Endothelial cell of umbilical vein (primary cell): Measurements from ENCODE around the gene LHPP. TPM values are rescaled to one million over a fixed set of nuclear protein-coding genes. Genes with fewer than 3 reads are reported as not detected.

Experiments
- BruUV-seq: library from RNA; stranded (reverse); fragments of 400-500 nt; replicated peaks from 2 replicates; lab custom pipeline; 2021; lab: Mats Ljungman, UMichigan
- CTCF ChIA-PET: fragments of 300-600, 350-600 bp; sonication (Branson Sonifier 250); formaldehyde crosslinking; loops from one replicate; lab custom pipeline; 2021; ENCODE audit warnings: antibody characterized with exemption, inconsistent platforms; lab: Charles Lee
- POLR2A ChIA-PET: fragments of 300-600, 350-600 bp; sonication (Branson Sonifier 250); formaldehyde crosslinking; loops from one replicate; lab custom pipeline; 2021; ENCODE audit warnings: antibody characterized with exemption, inconsistent platforms; lab: Charles Lee
- DNase-seq: peaks from one replicate; pipeline ENCODE4 v3.0.0-alpha.2; 2011; ENCODE audit warnings: low read depth, low spot score
- FAIRE-seq: peaks from 2 replicates; lab custom pipeline; 2011; peaks lifted over from hg19 to GRCh38; lab: Jason Lieb, UNC
- H2AFZ ChIP-seq: 2 replicates; pipeline ENCODE4 v1.6.0; 2012; ENCODE audit warnings: low read depth, low read length, control low read depth, inconsistent platforms
- H3K27ac ChIP-seq: 2 replicates; pipeline ENCODE4 v1.5.1; 2011; ENCODE audit warnings: low read depth, mild to moderate bottlenecking, control low read depth, low read length, moderate library complexity; ENCODE audit not compliant: insufficient read depth
- H3K27me3 ChIP-seq, 2 experiments: 2 replicates each; pipeline versions ENCODE4 v1.6.0 to v1.6.1; 2011; ENCODE audit warnings: low read length in 2 of 2, mixed read lengths in 1 of 2; ENCODE audit not compliant: control insufficient read depth in 2 of 2, insufficient read depth in 2 of 2
- H3K36me3 ChIP-seq, 2 experiments: 2 replicates in 1 of 2; 3 replicates in 1 of 2; pipeline ENCODE4 v1.5.1; 2011; ENCODE audit warnings: low read length in 2 of 2, mild to moderate bottlenecking in 1 of 2, moderate library complexity in 1 of 2; ENCODE audit not compliant: control insufficient read depth in 2 of 2, insufficient read depth in 2 of 2; ENCODE audit errors: extremely low read depth in 1 of 2
- H3K4me1 ChIP-seq: 3 replicates; pipeline ENCODE4 v1.5.1; 2011; ENCODE audit warnings: mild to moderate bottlenecking, low read length; ENCODE audit not compliant: control insufficient read depth, insufficient read depth; ENCODE audit errors: extremely low read depth
- H3K4me2 ChIP-seq: 2 replicates; pipeline ENCODE4 v1.6.1; 2011; ENCODE audit warnings: low read length, control low read depth, mixed read lengths; ENCODE audit not compliant: insufficient read depth
- H3K4me3 ChIP-seq, 3 experiments: fragments of 200-600 bp in 1 of 3; sonication (generic), shearing (Covaris generic) in 1 of 3; replicated peaks in 1 of 3; 2 replicates each; pipeline ENCODE4 v1.5.1; 2011 to 2016; ENCODE audit warnings: control low read depth in 3 of 3, low read length in 3 of 3, mild to moderate bottlenecking in 2 of 3, inconsistent platforms in 1 of 3, low read depth in 1 of 3, moderate library complexity in 1 of 3; ENCODE audit not compliant: insufficient read depth in 1 of 3
- H3K79me2 ChIP-seq: 2 replicates; pipeline ENCODE4 v1.6.0; 2012; ENCODE audit warnings: low read length, inconsistent platforms; ENCODE audit not compliant: control insufficient read depth, insufficient read depth
- H3K9ac ChIP-seq: replicated peaks from 2 replicates; pipeline ENCODE3; 2011; ENCODE audit warnings: low read length, control low read depth; ENCODE audit not compliant: insufficient read depth; ENCODE audit errors: extremely low read depth
- H3K9me1 ChIP-seq: replicated peaks from 3 replicates; pipeline ENCODE4 v1.6.0; 2011; ENCODE audit warnings: mild to moderate bottlenecking, low read length; ENCODE audit not compliant: control insufficient read depth, insufficient read depth; ENCODE audit errors: extremely low read depth
- H3K9me3 ChIP-seq: replicated peaks from 2 replicates; pipeline ENCODE4 v1.5.1; 2012; ENCODE audit warnings: low read length, inconsistent platforms; ENCODE audit not compliant: control insufficient read depth, insufficient read depth
- H4K20me1 ChIP-seq: replicated peaks from 2 replicates; pipeline ENCODE3; 2011; ENCODE audit warnings: mild to moderate bottlenecking, low read length; ENCODE audit not compliant: control insufficient read depth, insufficient read depth; ENCODE audit errors: extremely low read depth
- EZH2 ChIP-seq: IDR thresholded peaks from 2 replicates; pipeline ENCODE4 v1.6.1; 2012; ENCODE audit warnings: borderline replicate concordance, low read depth, mild to moderate bottlenecking, moderate library complexity, low read length, inconsistent platforms; ENCODE audit not compliant: severe bottlenecking
- FOS ChIP-seq: IDR thresholded peaks from 2 replicates; pipeline ENCODE4 v1.6.1; 2011; ENCODE audit warnings: mild to moderate bottlenecking, low read length, moderate library complexity, borderline replicate concordance; ENCODE audit not compliant: insufficient read depth
- GATA2 ChIP-seq: IDR thresholded peaks from 2 replicates; pipeline ENCODE4 v1.7.0; 2011; ENCODE audit warnings: low read depth, mild to moderate bottlenecking, moderate library complexity, mixed read lengths, low read length; ENCODE audit not compliant: insufficient read length, insufficient read depth
- JUN ChIP-seq: IDR thresholded peaks from 2 replicates; pipeline ENCODE4 v1.6.1; 2011; ENCODE audit warnings: borderline replicate concordance, low read depth; ENCODE audit not compliant: insufficient read length, insufficient read depth
- MYC ChIP-seq: IDR thresholded peaks from one replicate; pipeline ENCODE4 v1.6.1; 2011; ENCODE audit warnings: mild to moderate bottlenecking, low read depth, low read length
- POLR2A ChIP-seq: IDR thresholded peaks from 2 replicates; pipeline ENCODE4 v1.6.1; 2012; ENCODE audit warnings: low read depth, mild to moderate bottlenecking, control low read depth, low read length
- POLR2AphosphoS5 ChIP-seq: IDR thresholded peaks from 2 replicates; pipeline ENCODE4 v1.6.1; 2012; ENCODE audit warnings: low read depth, mild to moderate bottlenecking, control low read depth, low read length, moderate library complexity; ENCODE audit not compliant: insufficient read depth
- dilution Hi-C: fragments of 300-500 bp; cut with MboI; formaldehyde crosslinking; loops from one replicate; pipeline ENCODE4 v1.15.0; 2019; ENCODE audit warnings: low sequenced_read_pairs; ENCODE audit not compliant: extremely low pct_ligation_motif_present
- intact Hi-C: fragments of 100-400 bp; cut with micrococcal nuclease; formaldehyde crosslinking; loops from one replicate; pipeline ENCODE4 v1.10.0; 2022
- polyA plus RNA-seq, 4 experiments: library from polyadenylated mRNA; depleted of rRNA in 3 of 4; stranded (reverse) in 3 of 4; unstranded in 1 of 4; fragments of >200 nt; gene quantifications; 2 replicates each; pipeline versions ENCODE4 v1.2.1 to v1.2.3, GENCODE V29; 2011 to 2012; ENCODE audit warnings: missing spikeins in 1 of 4
- total RNA-seq: library from RNA; stranded (reverse); gene quantifications from 2 replicates; pipeline ENCODE4 v1.2.3, GENCODE V29; 2021
- TF ChIP-seq, protein P1 (sequence below), 2 donors: IDR thresholded peaks; 1 replicate in 1 of 2; 2 replicates in 1 of 2; pipeline ENCODE4 v1.5.1; 2011; ENCODE audit warnings: low read length in 2 of 2, mild to moderate bottlenecking in 2 of 2, moderate library complexity in 2 of 2, control low read depth in 1 of 2, inconsistent platforms in 1 of 2, low read depth in 1 of 2; ENCODE audit not compliant: insufficient read depth in 1 of 2; ENCODE audit errors: extremely low read depth in 1 of 2
- TF ChIP-seq, protein P2 (sequence below): IDR thresholded peaks from 2 replicates; pipeline ENCODE4 v1.6.1; 2011; ENCODE audit not compliant: insufficient read depth, insufficient read length

LHPP gene
- total and polyA plus RNA-seq, 2 donors (not counting 3 experiments of a cell fraction or from before 2014, with no cell fraction given): 5.8 to 11.2 TPM

DNA sequence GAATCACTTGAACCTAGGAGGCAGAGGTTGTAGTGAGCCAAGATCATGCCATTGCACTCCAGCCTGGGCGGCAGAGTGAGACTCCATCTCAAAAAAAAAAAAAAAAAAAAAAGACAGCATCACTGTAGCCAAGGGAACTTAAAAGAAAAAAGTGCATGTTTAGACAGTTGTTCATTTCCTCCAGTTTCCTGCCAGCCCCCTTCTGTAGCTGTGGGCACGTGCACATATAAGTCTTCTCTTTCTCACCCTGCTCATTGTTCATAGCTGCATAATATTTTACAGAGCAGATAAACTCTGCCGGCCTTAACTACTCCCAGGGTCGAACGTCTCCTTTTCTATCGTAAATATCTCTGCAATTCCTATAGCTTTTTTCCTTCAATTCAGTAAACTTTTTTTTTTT lies 132.6 kb downstream of the LHPP start:
- ChIA-PET POLR2A (no interaction called here), CTCF (interaction anchor here (0.8 kb wide), 2 partner anchors 17 to 65 kb away, joined by 3 read pairs; no protein-coding TSS in a partner anchor)
- H3K36me3 ChIP-seq: no peaks in the 10 kb centered on the region
- H3K27ac ChIP-seq: no peak overlapping the region
- H3K4me2 ChIP-seq: no peak overlapping the region
- H4K20me1 ChIP-seq: no peaks in the 10 kb centered on the region
- H3K9me3 ChIP-seq: no peaks in the 10 kb centered on the region
- H3K9ac ChIP-seq: no peak overlapping the region
- H3K27me3 ChIP-seq: peaks cover 0 to 1% of the 10 kb centered on the region in 2 experiments
- H3K9me1 ChIP-seq: no peaks in the 10 kb centered on the region
- dilution Hi-C loops (no loop called here), intact Hi-C loops (no loop called here)
- no peak overlapping the region for H2AFZ ChIP-seq
- no TSS peak for BruUV-seq
- FAIRE-seq (no peak), DNase-seq (peak; percentile 21)
- no peak for TF ChIP-seq MYC
- no peak for TF ChIP-seq FOS
- no peak for TF ChIP-seq POLR2A
- no peaks in the 10 kb centered on the region for H3K79me2 ChIP-seq
- H3K4me3 ChIP-seq: no peak overlapping the region
- no peaks in the 10 kb centered on the region for H3K4me1 ChIP-seq

DNA sequence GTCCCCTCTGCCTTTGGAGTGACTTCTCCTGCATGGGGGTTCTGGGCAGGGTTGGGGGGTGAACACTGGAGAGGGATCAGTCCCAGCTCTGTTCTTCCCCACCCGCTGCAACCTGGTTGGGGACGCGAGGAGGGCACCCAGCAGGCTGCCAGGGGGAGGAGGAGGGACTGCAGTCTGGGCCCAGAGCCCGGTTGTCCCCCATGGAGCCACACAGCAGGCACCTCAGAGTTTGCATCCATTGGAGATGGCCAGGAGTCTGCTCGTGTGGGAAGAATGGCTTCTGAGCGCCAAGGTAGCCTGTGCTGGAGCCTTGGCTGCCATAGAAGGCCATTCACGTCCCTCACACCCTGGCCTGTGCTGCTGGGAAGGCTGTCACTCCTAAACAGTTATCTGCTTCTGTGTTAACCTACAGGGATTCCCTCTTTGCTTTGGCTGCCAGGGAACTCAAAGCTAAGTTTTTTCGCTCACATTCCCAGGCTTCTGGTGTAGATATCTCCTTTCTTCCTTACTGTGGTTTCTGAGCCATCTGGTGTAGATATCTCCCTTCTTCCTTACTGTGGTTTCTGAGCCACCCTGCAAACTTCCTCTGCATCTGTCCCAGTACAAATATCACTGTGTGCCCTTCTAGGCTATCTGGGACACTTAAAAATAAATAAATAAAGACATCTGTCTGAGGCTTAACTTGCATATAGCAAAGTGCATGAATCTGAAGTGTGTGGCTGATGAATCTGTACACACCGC lies 133.7 kb downstream of the LHPP start:
- Histone ChIP-seq H3K27ac (no peak overlapping the region), H3K4me1 (no peaks in the 10 kb centered on the region), H3K36me3 (no peaks in the 10 kb centered on the region), H3K9me3 (no peaks in the 10 kb centered on the region), H3K4me2 (no peak overlapping the region), H3K9ac (no peak overlapping the region), H4K20me1 (no peaks in the 10 kb centered on the region), H3K27me3 (peaks cover 0 to 1% of the 10 kb centered on the region in 2 experiments), H3K4me3 (no peak overlapping the region), H3K79me2 (no peaks in the 10 kb centered on the region), H2AFZ (no peak overlapping the region), H3K9me1 (no peaks in the 10 kb centered on the region)
- intact Hi-C loops: no loop called here
- ChIA-PET POLR2A (no interaction called here), CTCF (no interaction called here)
- FAIRE-seq (no peak), DNase-seq (no peak)
- TF ChIP-seq, protein P1, sequence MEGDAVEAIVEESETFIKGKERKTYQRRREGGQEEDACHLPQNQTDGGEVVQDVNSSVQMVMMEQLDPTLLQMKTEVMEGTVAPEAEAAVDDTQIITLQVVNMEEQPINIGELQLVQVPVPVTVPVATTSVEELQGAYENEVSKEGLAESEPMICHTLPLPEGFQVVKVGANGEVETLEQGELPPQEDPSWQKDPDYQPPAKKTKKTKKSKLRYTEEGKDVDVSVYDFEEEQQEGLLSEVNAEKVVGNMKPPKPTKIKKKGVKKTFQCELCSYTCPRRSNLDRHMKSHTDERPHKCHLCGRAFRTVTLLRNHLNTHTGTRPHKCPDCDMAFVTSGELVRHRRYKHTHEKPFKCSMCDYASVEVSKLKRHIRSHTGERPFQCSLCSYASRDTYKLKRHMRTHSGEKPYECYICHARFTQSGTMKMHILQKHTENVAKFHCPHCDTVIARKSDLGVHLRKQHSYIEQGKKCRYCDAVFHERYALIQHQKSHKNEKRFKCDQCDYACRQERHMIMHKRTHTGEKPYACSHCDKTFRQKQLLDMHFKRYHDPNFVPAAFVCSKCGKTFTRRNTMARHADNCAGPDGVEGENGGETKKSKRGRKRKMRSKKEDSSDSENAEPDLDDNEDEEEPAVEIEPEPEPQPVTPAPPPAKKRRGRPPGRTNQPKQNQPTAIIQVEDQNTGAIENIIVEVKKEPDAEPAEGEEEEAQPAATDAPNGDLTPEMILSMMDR (IDR thresholded peaks at IDR 0.05; ENCODE audit: extremely low read depth in 1 of 2, insufficient read depth in 1 of 2, low read depth in 1 of 2, low read length in 2 of 2): no peak
- TF ChIP-seq MYC: no peak
- no peak for TF ChIP-seq GATA2
- TF ChIP-seq JUN: no peak
- TF ChIP-seq, protein P2, sequence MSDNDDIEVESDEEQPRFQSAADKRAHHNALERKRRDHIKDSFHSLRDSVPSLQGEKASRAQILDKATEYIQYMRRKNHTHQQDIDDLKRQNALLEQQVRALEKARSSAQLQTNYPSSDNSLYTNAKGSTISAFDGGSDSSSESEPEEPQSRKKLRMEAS: no peak
- TF ChIP-seq FOS: no peak
- no peak for TF ChIP-seq POLR2AphosphoS5
- no peak for TF ChIP-seq POLR2A
- no peak for TF ChIP-seq EZH2
- dilution Hi-C loops: no loop called here
- no TSS peak for BruUV-seq
